ENCODE measurements around the gene SPATA6L. TPM values are rescaled to one million over a fixed set of nuclear protein-coding genes. Genes with fewer than 3 reads are reported as not detected.
A peak's percentile ranks its signal among the peaks of the same experiment; 100 is the strongest.

SPATA6L gene
- total RNA-seq, 1 donor from 2014 or later, result not detected

- Histone ChIP-seq H3K4me3 (no peak overlapping the region), H3K27ac (no peak overlapping the region), H3K9me3 (no peaks in the 10 kb centered on the region), H3K36me3 (no peaks in the 10 kb centered on the region), H3K4me1 (peaks cover 7 to 16% of the 10 kb centered on the region in 2 donors), H3K27me3 (no peaks in the 10 kb centered on the region)
- intact Hi-C loops (cut with DNase I), result loop anchor here (10.0 kb wide), 1 partner anchor 1349 kb away; the partner anchor contains the start of gene RANBP6
- no peak for DNase-seq (ENCODE audit: low spot score in 2 of 2)
- TF ChIP-seq, protein P1, sequence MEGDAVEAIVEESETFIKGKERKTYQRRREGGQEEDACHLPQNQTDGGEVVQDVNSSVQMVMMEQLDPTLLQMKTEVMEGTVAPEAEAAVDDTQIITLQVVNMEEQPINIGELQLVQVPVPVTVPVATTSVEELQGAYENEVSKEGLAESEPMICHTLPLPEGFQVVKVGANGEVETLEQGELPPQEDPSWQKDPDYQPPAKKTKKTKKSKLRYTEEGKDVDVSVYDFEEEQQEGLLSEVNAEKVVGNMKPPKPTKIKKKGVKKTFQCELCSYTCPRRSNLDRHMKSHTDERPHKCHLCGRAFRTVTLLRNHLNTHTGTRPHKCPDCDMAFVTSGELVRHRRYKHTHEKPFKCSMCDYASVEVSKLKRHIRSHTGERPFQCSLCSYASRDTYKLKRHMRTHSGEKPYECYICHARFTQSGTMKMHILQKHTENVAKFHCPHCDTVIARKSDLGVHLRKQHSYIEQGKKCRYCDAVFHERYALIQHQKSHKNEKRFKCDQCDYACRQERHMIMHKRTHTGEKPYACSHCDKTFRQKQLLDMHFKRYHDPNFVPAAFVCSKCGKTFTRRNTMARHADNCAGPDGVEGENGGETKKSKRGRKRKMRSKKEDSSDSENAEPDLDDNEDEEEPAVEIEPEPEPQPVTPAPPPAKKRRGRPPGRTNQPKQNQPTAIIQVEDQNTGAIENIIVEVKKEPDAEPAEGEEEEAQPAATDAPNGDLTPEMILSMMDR (IDR thresholded peaks at IDR 0.05), result no peak
Measured at GRCh38 chr9:4665357-4665756, 923 bp downstream of the SPATA6L start.

GRCh38 chr9:4663956-4664355, 2.3 kb downstream of the SPATA6L start:
- intact Hi-C loops (cut with DNase I), result loop anchor here (5.0 to 10.0 kb wide), 4 partner anchors 323 to 1351 kb away; partner anchors contain the start of genes GLIS3, JAK2, PLGRKT and RANBP6
- Histone ChIP-seq H3K4me3 (peak overlapping the region in 1 of 2 donors; percentile 86), H3K9me3 (no peaks in the 10 kb centered on the region), H3K27me3 (no peaks in the 10 kb centered on the region), H3K4me1 (peaks cover 7 to 16% of the 10 kb centered on the region in 2 donors), H3K36me3 (no peaks in the 10 kb centered on the region), H3K27ac (peak overlapping the region in 1 of 2 donors; percentile 87)
- TF ChIP-seq, protein P1 (IDR thresholded peaks at IDR 0.05), result no peak
- DNase-seq (ENCODE audit: low spot score in 2 of 2), result no peak

DNA sequence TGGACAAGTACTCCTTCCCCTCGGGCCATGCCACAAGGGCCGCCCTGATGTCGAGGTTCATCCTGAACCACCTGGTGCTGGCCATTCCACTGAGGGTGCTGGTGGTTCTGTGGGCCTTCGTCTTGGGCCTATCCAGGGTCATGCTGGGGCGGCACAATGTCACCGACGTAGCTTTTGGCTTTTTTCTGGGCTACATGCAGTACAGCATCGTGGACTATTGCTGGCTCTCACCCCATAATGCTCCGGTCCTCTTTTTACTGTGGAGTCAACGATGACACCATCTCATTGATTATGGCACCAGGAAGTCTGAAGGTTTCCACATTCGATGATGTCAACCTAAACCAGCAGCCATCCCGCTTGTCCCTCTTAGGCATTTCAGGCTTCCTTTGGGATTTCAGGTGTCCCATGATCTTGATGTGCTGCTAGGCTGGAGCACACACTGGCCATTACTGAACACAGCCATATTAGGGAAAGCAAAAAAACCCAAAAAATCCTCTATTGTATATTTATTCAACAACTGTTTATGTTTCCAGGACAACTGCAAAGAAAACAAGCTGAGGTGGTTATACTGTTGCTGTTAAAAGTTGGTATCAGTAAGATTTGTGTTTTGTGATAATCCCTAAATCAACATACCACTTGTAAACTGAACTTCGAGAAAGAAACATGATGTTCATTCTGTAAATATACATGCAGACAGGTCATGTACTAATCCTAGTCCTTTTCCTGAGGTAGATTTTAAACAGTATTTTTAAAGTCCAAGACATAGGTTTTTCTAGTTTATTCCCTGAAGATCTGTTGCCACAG, 3.1 kb downstream of the SPATA6L start:
- H3K4me1 ChIP-seq, result peaks cover 7 to 16% of the 10 kb centered on the region in 2 donors
- H3K9me3 ChIP-seq, result no peaks in the 10 kb centered on the region
- H3K27me3 ChIP-seq, result no peaks in the 10 kb centered on the region
- TF ChIP-seq, protein P1 (IDR thresholded peaks at IDR 0.05), result no peak
- peak overlapping the region; percentile 82 to 87 for H3K27ac ChIP-seq
- intact Hi-C loops (cut with DNase I), result loop anchor here (1.0 to 10.0 kb wide), 6 partner anchors 16 to 1352 kb away; partner anchors contain the start of genes AK3, CDC37L1, GLIS3 and JAK2
- H3K36me3 ChIP-seq, result no peaks in the 10 kb centered on the region
- no peak for DNase-seq (ENCODE audit: low spot score in 2 of 2)
- H3K4me3 ChIP-seq, result peak overlapping the region; percentile 66 to 86

DNA sequence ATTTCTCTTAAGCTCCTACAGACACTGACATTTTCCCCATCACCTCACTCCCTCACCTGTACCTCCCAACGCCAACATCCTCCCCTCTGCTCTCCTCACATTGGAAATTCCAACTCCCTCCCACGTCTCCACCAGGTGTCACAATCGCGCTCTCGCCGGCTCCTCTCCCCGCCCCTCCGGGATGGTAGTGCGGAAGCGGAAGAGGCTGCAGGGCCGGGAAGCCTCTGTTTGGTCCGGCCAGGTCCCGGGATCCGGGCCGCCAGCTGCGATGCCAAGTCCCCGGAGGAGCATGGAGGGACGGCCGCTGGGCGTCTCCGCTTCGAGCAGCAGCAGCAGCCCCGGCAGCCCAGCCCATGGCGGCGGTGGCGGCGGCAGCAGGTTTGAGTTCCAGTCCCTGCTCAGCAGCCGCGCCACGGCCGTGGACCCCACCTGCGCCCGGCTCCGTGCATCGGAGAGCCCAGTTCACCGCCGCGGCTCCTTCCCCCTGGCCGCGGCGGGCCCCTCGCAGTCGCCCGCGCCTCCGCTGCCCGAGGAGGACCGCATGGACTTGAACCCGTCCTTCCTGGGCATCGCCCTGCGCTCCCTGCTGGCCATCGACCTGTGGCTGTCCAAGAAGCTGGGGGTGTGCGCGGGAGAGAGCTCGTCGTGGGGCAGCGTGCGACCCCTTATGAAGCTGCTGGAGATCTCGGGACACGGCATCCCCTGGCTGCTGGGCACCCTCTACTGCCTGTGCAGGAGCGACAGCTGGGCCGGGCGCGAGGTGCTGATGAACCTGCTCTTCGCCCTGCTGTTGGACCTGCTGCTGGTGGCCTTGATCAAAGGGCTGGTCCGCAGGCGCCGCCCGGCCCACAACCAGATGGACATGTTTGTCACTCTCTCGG, 3.9 kb downstream of the SPATA6L start, which contains the start of gene PLPP6:
PLPP6 (plus strand) TSS at position 187 of the 881 bp plus-strand sequence; CDS start at position 269, 82 bp downstream.
- Histone ChIP-seq H3K36me3 (no peaks in the 10 kb centered on the region), H3K9me3 (no peaks in the 10 kb centered on the region), H3K27me3 (no peaks in the 10 kb centered on the region), H3K4me1 (peaks cover 7 to 16% of the 10 kb centered on the region in 2 donors), H3K27ac (peak within 1 kb of the TSS; percentile 82 to 87), H3K4me3 (peak within 1 kb of the TSS; percentile 66 to 86)
- intact Hi-C loops (cut with DNase I), result loop anchor here (1.0 to 10.0 kb wide), 6 partner anchors 17 to 1352 kb away; partner anchors contain the start of genes AK3, CDC37L1, GLIS3 and JAK2
- DNase-seq (ENCODE audit: low spot score in 2 of 2), result peak; percentile 59 to 95
- TF ChIP-seq, protein P1 (IDR thresholded peaks at IDR 0.05), result peak; percentile 33 to 67 (median 45)

- Histone ChIP-seq H3K27ac (peak overlapping the region; percentile 82 to 87), H3K27me3 (no peaks in the 10 kb centered on the region), H3K36me3 (no peaks in the 10 kb centered on the region), H3K4me3 (peak overlapping the region; percentile 66 to 86), H3K4me1 (peaks cover 7 to 16% of the 10 kb centered on the region in 2 donors), H3K9me3 (no peaks in the 10 kb centered on the region)
- TF ChIP-seq, protein P1 (IDR thresholded peaks at IDR 0.05), result no peak
- intact Hi-C loops (cut with DNase I), result loop anchor here (1.0 to 10.0 kb wide), 6 partner anchors 18 to 1353 kb away; partner anchors contain the start of genes AK3, CDC37L1, GLIS3 and JAK2
- DNase-seq (ENCODE audit: low spot score in 2 of 2), result no peak
Measured at GRCh38 chr9:4661611-4662010, 4.7 kb downstream of the SPATA6L start.
